Measurements from ENCODE around the gene DNASE1L2. TPM values are rescaled to one million over a fixed set of nuclear protein-coding genes. Genes with fewer than 3 reads are reported as not detected.

Gene DNASE1L2
- total and polyA plus RNA-seq, 4 experiments from 2014 or later: 3.9 to 4.8 TPM; not detected in 2

DNA sequence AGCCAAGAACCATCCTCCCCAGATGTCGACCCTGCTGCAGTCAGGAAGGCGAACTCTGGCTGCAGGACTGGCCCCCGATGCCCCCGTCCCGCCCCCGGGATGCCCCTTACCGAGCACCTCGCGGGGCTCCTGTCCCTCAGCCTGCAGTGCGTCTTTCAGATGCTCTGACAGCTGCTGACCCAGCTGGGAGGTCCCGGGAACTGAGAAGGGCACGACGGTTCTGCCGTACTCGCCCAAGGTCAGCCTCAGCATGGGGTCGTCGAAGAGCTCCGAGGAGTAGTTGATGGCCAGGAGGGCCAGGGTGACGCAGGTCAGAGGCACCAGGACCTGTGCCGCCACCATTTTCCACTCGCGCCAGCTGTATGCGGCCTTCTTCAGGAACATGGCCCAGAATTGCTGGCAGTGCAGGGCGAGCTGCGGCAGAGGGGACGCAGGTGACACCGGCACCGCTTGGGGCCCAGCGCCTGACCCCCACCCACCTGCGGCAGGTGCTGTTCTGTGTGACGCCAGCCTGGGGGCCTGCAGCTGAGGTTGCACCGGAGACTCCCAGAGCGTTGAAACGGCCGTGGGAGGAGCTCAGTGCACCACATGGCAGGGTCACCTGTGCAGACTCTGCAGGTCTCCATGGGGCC lies 51.8 kb downstream of the DNASE1L2 start:
- DNase-seq: no peak
- Histone ChIP-seq H3K27ac (ENCODE audit: low read depth, low read length) (no peak overlapping the region), H3K4me1 (ENCODE audit: insufficient read depth, low read length) (no peaks in the 10 kb centered on the region), H3K9me3 (ENCODE audit: control insufficient read depth in 1 of 2, low read length in 2 of 2) (no peaks in the 10 kb centered on the region), H3K36me3 (ENCODE audit: insufficient read depth, low read length) (no peaks in the 10 kb centered on the region), H3K4me3 (ENCODE audit: low read length in 2 of 2) (no peak overlapping the region), H3K27me3 (ENCODE audit: insufficient read depth, low read length) (no peaks in the 10 kb centered on the region)
- ChIA-PET CTCF (ENCODE audit: partially characterized antibody) (interaction anchor here (1.2 kb wide), 1 partner anchor 9 kb away, joined by 4 read pairs; no protein-coding TSS in a partner anchor), POLR2A (ENCODE audit: partially characterized antibody) (no interaction called here)
- no peaks in the 10 kb centered on the region for H3K27me3 Mint-ChIP-seq
- H3K4me1 Mint-ChIP-seq: no peaks in the 10 kb centered on the region
- intact Hi-C loops (cut with micrococcal nuclease): no loop called here
- no peak overlapping the region for H3K27ac Mint-ChIP-seq
- no peak overlapping the region for H3K4me3 Mint-ChIP-seq
- H3K9me3 Mint-ChIP-seq: no peaks in the 10 kb centered on the region
- peaks cover 11 to 14% of the 10 kb centered on the region in 2 donors for H3K36me3 Mint-ChIP-seq

Small RNA genes within 50 kb of the gene (microRNA-seq; reads per million reads assigned to microRNA genes)
- not detected for gene MIR3677 (ENCODE audit: borderline microRNAs expressed, borderline number of aligned reads, borderline replicate concordance)
- not detected for gene MIR4717 (ENCODE audit: borderline microRNAs expressed, borderline number of aligned reads, borderline replicate concordance)

Other genes starting within 250 kb of the DNASE1L2 start
- 1 to 10 TPM; 1.6 TPM for gene SYNGR3, start 246.5 kb upstream of the DNASE1L2 start, total RNA-seq
- gene SYNGR3, start 246.5 kb upstream of the DNASE1L2 start, polyA plus RNA-seq: 1 to 10 TPM in 1 of 2 donors, under 1 TPM in 1; 0.50 to 2.2 TPM
- gene ZNF598, start 226.6 kb upstream of the DNASE1L2 start, total RNA-seq: 10 to 100 TPM; 48.5 to 49.8 TPM
- gene ZNF598, start 226.6 kb upstream of the DNASE1L2 start, polyA plus RNA-seq: 10 to 100 TPM in 1 of 2 donors, 1 to 10 TPM in 1; 3.1 to 10.0 TPM
- gene NPW, start 216.7 kb upstream of the DNASE1L2 start, total RNA-seq: not detected
- not detected for gene NPW, start 216.7 kb upstream of the DNASE1L2 start, polyA plus RNA-seq
- 1 to 10 TPM; 1.7 to 2.1 TPM for gene NHERF2, start 209.5 kb upstream of the DNASE1L2 start, total RNA-seq
- gene NHERF2, start 209.5 kb upstream of the DNASE1L2 start, polyA plus RNA-seq: under 1 TPM; 0.16 to 0.40 TPM
- gene NTHL1, start 188.6 kb upstream of the DNASE1L2 start, total RNA-seq: 10 to 100 TPM in 1 of 2 experiments, 1 to 10 TPM in 1; 9.3 to 12.0 TPM
- 10 to 100 TPM; 13.5 to 20.1 TPM for gene NTHL1, start 188.6 kb upstream of the DNASE1L2 start, polyA plus RNA-seq
- 100 to 1,000 TPM; 157 to 177 TPM for gene TSC2, start 188.5 kb upstream of the DNASE1L2 start, total RNA-seq
- gene TSC2, start 188.5 kb upstream of the DNASE1L2 start, polyA plus RNA-seq: 10 to 100 TPM; 20.7 to 50.8 TPM
- gene PKD1, start 100.5 kb upstream of the DNASE1L2 start, total RNA-seq: 100 to 1,000 TPM; 125 to 126 TPM
- gene PKD1, start 100.5 kb upstream of the DNASE1L2 start, polyA plus RNA-seq: 10 to 100 TPM in 1 of 2 donors, 1 to 10 TPM in 1; 2.3 to 11.7 TPM
- gene RAB26, start 87.8 kb upstream of the DNASE1L2 start, total RNA-seq: under 1 TPM in 1 of 2 experiments, not detected in 1; 0.44 TPM
- under 1 TPM; 0.52 to 0.77 TPM for gene RAB26, start 87.8 kb upstream of the DNASE1L2 start, polyA plus RNA-seq
- gene TRAF7, start 80.7 kb upstream of the DNASE1L2 start, total RNA-seq: 10 to 100 TPM; 40.9 to 41.9 TPM
- gene TRAF7, start 80.7 kb upstream of the DNASE1L2 start, polyA plus RNA-seq: 1 to 10 TPM; 1.9 to 8.9 TPM
- not detected for gene CASKIN1, start 39.8 kb upstream of the DNASE1L2 start, total RNA-seq
- not detected for gene CASKIN1, start 39.8 kb upstream of the DNASE1L2 start, polyA plus RNA-seq
- gene MLST8, start 31.0 kb upstream of the DNASE1L2 start, total RNA-seq: 10 to 100 TPM; 28.1 to 31.1 TPM
- gene MLST8, start 31.0 kb upstream of the DNASE1L2 start, polyA plus RNA-seq: 10 to 100 TPM; 27.4 to 34.7 TPM
- 10 to 100 TPM; 32.4 to 33.4 TPM for gene BRICD5, start 25.6 kb upstream of the DNASE1L2 start, total RNA-seq
- gene BRICD5, start 25.6 kb upstream of the DNASE1L2 start, polyA plus RNA-seq: under 1 TPM in 1 of 2 donors, not detected in 1; 0.39 TPM
- 10 to 100 TPM; 26.5 to 27.3 TPM for gene PGP, start 21.6 kb upstream of the DNASE1L2 start, total RNA-seq
- 10 to 100 TPM in 1 of 2 donors, 1 to 10 TPM in 1; 7.8 to 12.8 TPM for gene PGP, start 21.6 kb upstream of the DNASE1L2 start, polyA plus RNA-seq
- 10 to 100 TPM; 46.5 to 49.7 TPM for gene E4F1, start 12.9 kb upstream of the DNASE1L2 start, total RNA-seq
- gene E4F1, start 12.9 kb upstream of the DNASE1L2 start, polyA plus RNA-seq: 10 to 100 TPM in 1 of 2 donors, 1 to 10 TPM in 1; 6.7 to 20.9 TPM
- 10 to 100 TPM; 33.0 to 36.6 TPM for gene ECI1, start 15.1 kb downstream of the DNASE1L2 start, total RNA-seq
- 10 to 100 TPM; 45.4 to 51.1 TPM for gene ECI1, start 15.1 kb downstream of the DNASE1L2 start, polyA plus RNA-seq
- gene RNPS1, start 31.7 kb downstream of the DNASE1L2 start, total RNA-seq: 100 to 1,000 TPM; 151 to 152 TPM
- 100 to 1,000 TPM; 265 to 267 TPM for gene RNPS1, start 31.7 kb downstream of the DNASE1L2 start, polyA plus RNA-seq
- 10 to 100 TPM in 1 of 2 experiments, 1 to 10 TPM in 1; 8.5 to 12.7 TPM for gene ABCA3, start 104.3 kb downstream of the DNASE1L2 start, total RNA-seq
- 1 to 10 TPM; 1.7 to 4.5 TPM for gene ABCA3, start 104.3 kb downstream of the DNASE1L2 start, polyA plus RNA-seq
- gene CCNF, start 193.0 kb downstream of the DNASE1L2 start, total RNA-seq: 1 to 10 TPM; 4.7 TPM
- gene CCNF, start 193.0 kb downstream of the DNASE1L2 start, polyA plus RNA-seq: 1 to 10 TPM; 1.6 to 3.3 TPM
- under 1 TPM; 0.44 to 0.55 TPM for gene TEDC2, start 223.7 kb downstream of the DNASE1L2 start, total RNA-seq
- under 1 TPM in 1 of 2 donors, not detected in 1; 0.44 TPM for gene TEDC2, start 223.7 kb downstream of the DNASE1L2 start, polyA plus RNA-seq
- gene NTN3, start 234.9 kb downstream of the DNASE1L2 start, total RNA-seq: not detected
- not detected for gene NTN3, start 234.9 kb downstream of the DNASE1L2 start, polyA plus RNA-seq
- gene TBC1D24, start 238.7 kb downstream of the DNASE1L2 start, total RNA-seq: 10 to 100 TPM in 1 of 2 experiments, 1 to 10 TPM in 1; 9.6 to 13.7 TPM
- 1 to 10 TPM; 1.3 to 1.8 TPM for gene TBC1D24, start 238.7 kb downstream of the DNASE1L2 start, polyA plus RNA-seq

All from CD4-positive, alpha-beta memory T cell (primary cell).